Activated naive CD4-positive, alpha-beta T cell treated with anti-CD3 and anti-CD28 coated beads, Interleukin-2, amount 50 U/mL, for 72 hours (primary cell): ENCODE results near the gene ADAM15. TPM values are rescaled to one million over a fixed set of nuclear protein-coding genes. Genes with fewer than 3 reads are reported as not detected.
A peak's percentile ranks its signal among the peaks of the same experiment; 100 is the strongest.

Experiments
- ATAC-seq, 2 donors: fragments of 150-1000 bp; cut with Tn5 transposase; 2 replicates each; pipeline ENCODE4 v1.10.0; 2021; ENCODE audit warnings: mild to moderate bottlenecking in 2 of 2, moderate library complexity in 2 of 2
- DNase-seq, 2 donors: peaks; one replicate each; pipeline ENCODE4 v3.0.0; 2021 to 2022; ENCODE audit warnings: low spot score in 2 of 2
- H3K27ac Mint-ChIP-seq, 2 donors: one replicate each; pipeline ENCODE4 v1.8.0; 2022; ENCODE audit warnings: mild to moderate bottlenecking in 2 of 2, mixed read lengths in 2 of 2
- H3K36me3 Mint-ChIP-seq, 2 donors: one replicate each; pipeline ENCODE4 v1.8.0; 2022; ENCODE audit warnings: mixed read lengths in 2 of 2
- H3K9me3 Mint-ChIP-seq, 2 donors: one replicate each; pipeline ENCODE4 v1.8.0; 2022; ENCODE audit warnings: mixed read lengths in 2 of 2
- total RNA-seq, 2 donors: library from RNA; stranded (reverse); gene quantifications; one replicate each; pipeline ENCODE4 v1.2.3, GENCODE V29; 2022

The ADAM15 gene
- total RNA-seq, 2 donors from 2014 or later, result 49.9 to 52.8 TPM

DNA sequence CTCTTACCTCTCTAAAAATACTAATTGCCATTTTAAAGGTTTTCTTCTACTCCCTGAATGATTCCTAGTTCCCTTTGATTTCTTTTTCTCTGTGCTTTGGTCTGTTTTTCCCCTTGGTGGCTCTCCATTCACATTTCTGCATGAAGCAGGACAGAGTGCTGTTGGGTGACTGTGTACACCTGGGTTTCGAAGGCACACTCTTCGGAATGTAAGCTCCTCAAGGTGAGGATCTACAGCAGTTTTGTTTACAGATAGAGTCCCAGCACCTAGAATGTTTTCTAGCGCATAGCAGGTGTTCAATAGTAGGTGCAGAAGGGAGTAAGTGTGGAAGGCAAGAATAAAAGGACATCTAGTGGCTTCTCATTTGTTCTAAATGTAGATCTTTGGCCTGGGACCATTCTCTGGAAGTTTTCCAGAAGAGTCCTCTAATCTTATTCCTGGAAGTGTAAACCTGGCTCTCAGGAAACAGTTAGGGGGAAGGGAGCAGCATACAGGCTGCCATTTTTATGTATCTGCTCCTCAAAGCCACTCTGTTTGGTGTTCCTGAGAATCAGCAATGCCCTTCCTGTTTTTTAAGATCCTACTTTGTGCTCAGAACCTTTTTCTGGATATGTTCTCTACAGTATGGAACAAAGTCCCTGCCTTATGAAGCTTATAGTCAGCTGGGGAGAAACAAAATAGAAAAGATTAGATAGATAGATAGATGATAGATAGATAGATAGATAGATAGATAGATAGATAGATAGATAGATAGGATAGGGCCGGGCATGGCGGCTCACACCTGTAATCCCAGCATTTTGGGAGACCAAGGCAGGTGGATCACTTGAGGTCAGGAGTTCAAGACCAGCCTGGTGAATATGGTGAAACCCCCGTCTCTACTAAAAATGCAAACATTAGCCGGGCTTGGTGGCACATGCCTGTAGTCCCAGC is 53.8 kb downstream of the ADAM15 start:
- no peak for DNase-seq
- Mint-ChIP-seq H3K36me3 (no peaks in the 10 kb centered on the region), H3K9me3 (no peaks in the 10 kb centered on the region), H3K27ac (peak overlapping the region in 1 of 2 donors; percentile 18)
- no peak for ATAC-seq

DNA sequence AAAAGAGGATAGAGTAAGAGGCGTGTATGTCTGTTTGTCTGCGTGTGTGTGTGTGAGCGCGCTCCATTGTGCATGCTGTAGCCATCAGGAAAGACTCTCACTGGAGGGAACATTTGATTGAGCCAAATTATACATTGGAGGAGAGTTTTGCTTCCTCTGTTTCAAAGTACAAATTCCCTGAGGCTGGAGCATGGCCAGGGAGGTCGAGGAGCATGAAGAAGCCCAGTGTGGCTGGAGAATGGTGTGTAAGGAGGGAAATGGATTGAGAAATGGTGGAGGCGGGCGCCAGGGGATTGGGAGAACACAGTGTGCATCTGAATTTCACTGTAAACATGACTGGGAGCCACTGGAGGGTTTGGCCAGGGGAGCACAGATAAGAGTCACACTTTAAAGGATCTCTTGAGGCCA is 54.5 kb downstream of the ADAM15 start:
- DNase-seq, result no peak
- no peak overlapping the region for H3K27ac Mint-ChIP-seq
- H3K9me3 Mint-ChIP-seq, result no peaks in the 10 kb centered on the region
- no peaks in the 10 kb centered on the region for H3K36me3 Mint-ChIP-seq
- no peak for ATAC-seq

- no peaks in the 10 kb centered on the region for H3K36me3 Mint-ChIP-seq
- DNase-seq (no peak), ATAC-seq (no peak)
- H3K9me3 Mint-ChIP-seq, result no peaks in the 10 kb centered on the region
- no peak overlapping the region for H3K27ac Mint-ChIP-seq
Measured at GRCh38 chr1:155106862-155107261, 55.7 kb downstream of the ADAM15 start.

GRCh38 chr1:155107309-155108264 is 56.5 kb downstream of the ADAM15 start:
- DNase-seq (no peak), ATAC-seq (no peak)
- H3K27ac Mint-ChIP-seq, result no peak overlapping the region
- no peaks in the 10 kb centered on the region for H3K36me3 Mint-ChIP-seq
- no peaks in the 10 kb centered on the region for H3K9me3 Mint-ChIP-seq

GRCh38 chr1:155108296-155108695 is 57.2 kb downstream of the ADAM15 start:
- DNase-seq (no peak), ATAC-seq (no peak)
- no peaks in the 10 kb centered on the region for H3K9me3 Mint-ChIP-seq
- H3K27ac Mint-ChIP-seq, result no peak overlapping the region
- no peaks in the 10 kb centered on the region for H3K36me3 Mint-ChIP-seq

DNA sequence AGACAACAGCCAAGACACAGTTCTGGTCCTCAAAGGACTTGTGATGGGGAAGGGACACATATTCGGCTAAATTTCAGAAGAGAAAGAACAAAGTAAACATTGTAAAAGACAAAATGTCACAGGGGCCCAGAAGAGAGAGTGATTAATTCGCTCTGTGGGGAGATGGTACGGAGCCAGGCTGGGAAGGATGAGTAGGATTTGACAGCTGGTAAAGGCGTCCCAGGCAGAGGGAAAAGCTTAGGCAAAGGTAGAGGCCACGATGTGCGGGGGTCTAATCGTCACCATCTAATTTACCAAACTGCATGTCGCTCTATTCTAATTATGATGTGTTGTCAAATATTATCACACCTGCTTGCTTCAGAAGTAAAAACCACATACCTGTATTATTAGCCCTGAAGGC is 59.3 kb downstream of the ADAM15 start:
- no peak for ATAC-seq
- Mint-ChIP-seq H3K9me3 (no peaks in the 10 kb centered on the region), H3K36me3 (no peaks in the 10 kb centered on the region), H3K27ac (no peak overlapping the region)
- no peak for DNase-seq

DNA sequence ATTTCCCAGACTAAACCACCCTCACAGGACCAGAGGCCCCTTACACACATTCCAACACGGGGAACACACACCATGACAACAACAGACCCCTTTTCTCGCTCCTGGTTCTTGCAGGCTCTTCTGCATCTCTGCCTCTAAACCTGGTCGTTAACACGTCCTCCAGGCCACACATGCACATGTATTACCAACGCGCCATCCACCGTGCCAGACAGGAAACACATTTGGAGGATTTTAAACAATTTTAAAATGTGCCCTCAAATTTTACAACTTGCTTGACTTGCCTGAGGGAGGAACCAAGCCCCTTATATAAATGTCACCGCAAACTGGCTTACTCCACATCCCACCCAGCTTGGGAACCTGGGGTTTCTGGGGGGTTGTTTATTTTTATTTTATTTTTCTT is 59.7 kb downstream of the ADAM15 start:
- H3K9me3 Mint-ChIP-seq, result no peaks in the 10 kb centered on the region
- no peak for DNase-seq

More for the DNA sequence above, 59.7 kb downstream of the ADAM15 start:
- Mint-ChIP-seq H3K36me3 (no peaks in the 10 kb centered on the region), H3K27ac (no peak overlapping the region)
- ATAC-seq, result no peak

Other genes with a start within 250 kb of the ADAM15 start
- gene KCNN3, start 181.0 kb upstream of the ADAM15 start, total RNA-seq, result under 1 TPM; 0.04 to 0.32 TPM
- 10 to 100 TPM; 12.2 to 34.2 TPM for gene PMVK, start 114.6 kb upstream of the ADAM15 start, total RNA-seq
- 10 to 100 TPM; 40.9 to 41.1 TPM for gene PBXIP1, start 95.2 kb upstream of the ADAM15 start, total RNA-seq
- 10 to 100 TPM; 27.7 to 55.3 TPM for gene PYGO2, start 89.5 kb upstream of the ADAM15 start, total RNA-seq
- 10 to 100 TPM; 50.3 to 76.2 TPM for gene SHC1, start 80.6 kb upstream of the ADAM15 start, total RNA-seq
- gene CKS1B, start 76.6 kb upstream of the ADAM15 start, total RNA-seq, result 100 to 1,000 TPM; 202 to 308 TPM
- 10 to 100 TPM; 40.8 to 41.9 TPM for gene FLAD1, start 68.0 kb upstream of the ADAM15 start, total RNA-seq
- gene LENEP, start 57.7 kb upstream of the ADAM15 start, total RNA-seq, result under 1 TPM; 0.66 to 0.68 TPM
- gene ZBTB7B, start 48.5 kb upstream of the ADAM15 start, total RNA-seq, result 100 to 1,000 TPM in 1 of 2 donors, 10 to 100 TPM in 1; 97.4 to 184 TPM
- gene DCST2, start 17.5 kb upstream of the ADAM15 start, total RNA-seq, result 1 to 10 TPM; 1.5 to 1.8 TPM
- gene DCST1, start 17.5 kb upstream of the ADAM15 start, total RNA-seq, result under 1 TPM in 1 of 2 donors, not detected in 1; 0.34 TPM
- gene EFNA4, start 12.4 kb downstream of the ADAM15 start, total RNA-seq, result 1 to 10 TPM; 5.7 to 9.5 TPM
- gene EFNA3, start 27.5 kb downstream of the ADAM15 start, total RNA-seq, result 10 to 100 TPM in 1 of 2 donors, 1 to 10 TPM in 1; 1.7 to 12.6 TPM
- 1 to 10 TPM in 1 of 2 donors, under 1 TPM in 1; 0.68 to 1.6 TPM for gene EFNA1, start 76.6 kb downstream of the ADAM15 start, total RNA-seq
- gene SLC50A1, start 84.5 kb downstream of the ADAM15 start, total RNA-seq, result 10 to 100 TPM; 47.4 to 49.4 TPM
- 10 to 100 TPM; 26.4 to 40.8 TPM for gene DPM3, start 89.2 kb downstream of the ADAM15 start, total RNA-seq
- gene KRTCAP2, start 122.0 kb downstream of the ADAM15 start, total RNA-seq, result 100 to 1,000 TPM; 106 to 162 TPM
- gene TRIM46, start 122.5 kb downstream of the ADAM15 start, total RNA-seq, result 10 to 100 TPM in 1 of 2 donors, 1 to 10 TPM in 1; 6.8 to 15.2 TPM
- 10 to 100 TPM; 17.2 to 23.6 TPM for gene THBS3, start 156.6 kb downstream of the ADAM15 start, total RNA-seq
- 10 to 100 TPM; 46.6 to 57.2 TPM for gene MTX1, start 157.4 kb downstream of the ADAM15 start, total RNA-seq
- gene ENTREP3, start 204.2 kb downstream of the ADAM15 start, total RNA-seq, result 10 to 100 TPM; 14.3 to 45.8 TPM
- gene SCAMP3, start 211.0 kb downstream of the ADAM15 start, total RNA-seq, result 100 to 1,000 TPM in 1 of 2 donors, 10 to 100 TPM in 1; 98.9 to 107 TPM
- 100 to 1,000 TPM in 1 of 2 donors, 10 to 100 TPM in 1; 90.7 to 106 TPM for gene CLK2, start 222.2 kb downstream of the ADAM15 start, total RNA-seq
- gene HCN3, start 226.1 kb downstream of the ADAM15 start, total RNA-seq, result 1 to 10 TPM; 3.9 to 4.8 TPM